ENCODE results near the gene FOCAD. TPM values are rescaled to one million over a fixed set of nuclear protein-coding genes. Genes with fewer than 3 reads are reported as not detected.
"Not testable (repeated sequence)": the region's sequence is repeated elsewhere in the genome, so short reads cannot be mapped to it uniquely, and the experiment has no call there.

Gene FOCAD
- total RNA-seq, result 38.3 TPM
- long read RNA-seq, partial matches to known transcripts, result 97 of 120 reads
- long read RNA-seq, other reads (novel, unspliced or antisense), result 23 of 120 reads

GRCh38 chr9:20684035-20684874 lies at the start of gene FOCAD:
Gene FOCAD (plus strand): TSS chr9:20684259. CDS start chr9:20715354, 31,095 bp downstream.
- peak; percentile 99 for DNase-seq (ENCODE audit: low spot score)
- intact Hi-C loops (cut with DNase I), result loop anchor here (1.0 kb wide), 1 partner anchor 61 kb away; no protein-coding TSS in a partner anchor

GRCh38 chr9:20634895-20635294 lies 49.2 kb upstream of the FOCAD start:
- intact Hi-C loops (cut with DNase I), result no loop called here
- no peak for DNase-seq (ENCODE audit: low spot score)

GRCh38 chr9:20636888-20637440 lies 47.1 kb upstream of the FOCAD start:
- DNase-seq (ENCODE audit: low spot score), result no peak
- intact Hi-C loops (cut with DNase I), result no loop called here

- no peak for DNase-seq (ENCODE audit: low spot score)
- intact Hi-C loops (cut with DNase I), result no loop called here
Observed at GRCh38 chr9:20640331-20641187, 43.5 kb upstream of the FOCAD start.

GRCh38 chr9:20642045-20642444 lies 42.0 kb upstream of the FOCAD start:
- intact Hi-C loops (cut with DNase I), result no loop called here
- DNase-seq (ENCODE audit: low spot score), result no peak

GRCh38 chr9:20643660-20644059 lies 40.4 kb upstream of the FOCAD start:
- intact Hi-C loops (cut with DNase I), result no loop called here
- no peak for DNase-seq (ENCODE audit: low spot score)

- intact Hi-C loops (cut with DNase I), result no loop called here
- DNase-seq (ENCODE audit: low spot score), result no peak
Observed at GRCh38 chr9:20646656-20647055, 37.4 kb upstream of the FOCAD start.

GRCh38 chr9:20649381-20649780 lies 34.7 kb upstream of the FOCAD start:
- intact Hi-C loops (cut with DNase I), result no loop called here
- DNase-seq (ENCODE audit: low spot score), result no peak

GRCh38 chr9:20650313-20650712 lies 33.7 kb upstream of the FOCAD start:
- DNase-seq (ENCODE audit: low spot score), result no peak
- intact Hi-C loops (cut with DNase I), result no loop called here

- intact Hi-C loops (cut with DNase I), result no loop called here
Observed at GRCh38 chr9:20650750-20651299, 33.2 kb upstream of the FOCAD start.

GRCh38 chr9:20651939-20652338 lies 32.1 kb upstream of the FOCAD start:
- DNase-seq (ENCODE audit: low spot score), result no peak
- intact Hi-C loops (cut with DNase I), result no loop called here

More at GRCh38 chr9:20650750-20651299, 33.2 kb upstream of the FOCAD start:
- no peak for DNase-seq (ENCODE audit: low spot score)

GRCh38 chr9:20658246-20658667 lies 25.8 kb upstream of the FOCAD start:
- DNase-seq (ENCODE audit: low spot score); intact Hi-C loops (cut with DNase I): not testable (repeated sequence)

GRCh38 chr9:20658677-20659473 lies 25.2 kb upstream of the FOCAD start:
- intact Hi-C loops (cut with DNase I), result no loop called here

GRCh38 chr9:20659474-20659967 lies 24.5 kb upstream of the FOCAD start:
- no peak for DNase-seq (ENCODE audit: low spot score)
- intact Hi-C loops (cut with DNase I), result no loop called here

More at GRCh38 chr9:20658677-20659473, 25.2 kb upstream of the FOCAD start:
- no peak for DNase-seq (ENCODE audit: low spot score)

GRCh38 chr9:20662156-20662555 lies 21.9 kb upstream of the FOCAD start:
- intact Hi-C loops (cut with DNase I), result no loop called here
- no peak for DNase-seq (ENCODE audit: low spot score)

GRCh38 chr9:20663133-20663532 lies 20.9 kb upstream of the FOCAD start:
- no peak for DNase-seq (ENCODE audit: low spot score)

GRCh38 chr9:20664501-20664900 lies 19.6 kb upstream of the FOCAD start:
- intact Hi-C loops (cut with DNase I), result no loop called here
- no peak for DNase-seq (ENCODE audit: low spot score)

More at GRCh38 chr9:20663133-20663532, 20.9 kb upstream of the FOCAD start:
- intact Hi-C loops (cut with DNase I), result no loop called here

- no peak for DNase-seq (ENCODE audit: low spot score)
- intact Hi-C loops (cut with DNase I), result no loop called here
Observed at GRCh38 chr9:20670395-20670794, 13.7 kb upstream of the FOCAD start.

GRCh38 chr9:20671635-20672034 lies 12.4 kb upstream of the FOCAD start:
- intact Hi-C loops (cut with DNase I), result no loop called here
- no peak for DNase-seq (ENCODE audit: low spot score)
